KOPT-K1 (cell line): ENCODE measurements around the gene ASF1B.
"Not testable (repeated sequence)": the region's sequence is repeated elsewhere in the genome, so short reads cannot be mapped to it uniquely, and the experiment has no call there.

Experiments
- H3K27ac ChIP-seq: fragments of 200-600 bp; sonication (generic); 2 replicates; pipeline ENCODE4 v1.5.1; 2016; ENCODE audit warnings: antibody characterized with exemption, mild to moderate bottlenecking, low read depth, low read length; ENCODE audit not compliant: poor library complexity, severe bottlenecking
- H3K36me3 ChIP-seq: fragments of 200-600 bp; sonication (generic); 2 replicates; pipeline ENCODE4 v1.5.1; 2017; ENCODE audit warnings: antibody characterized with exemption, mild to moderate bottlenecking, low read length, moderate library complexity; ENCODE audit not compliant: insufficient read depth
- H3K9me3 ChIP-seq: fragments of 200-600 bp; sonication (generic); 2 replicates; pipeline ENCODE4 v1.5.1; 2017; ENCODE audit warnings: antibody characterized with exemption, low read length, mild to moderate bottlenecking; ENCODE audit not compliant: insufficient read depth, poor library complexity, severe bottlenecking

Gene ASF1B

GRCh38 chr19:14136509-14137281 lies at the start of gene ASF1B:
Gene ASF1B (minus strand): TSS chr19:14136589. CDS start chr19:14136456, 133 bp downstream.
- Histone ChIP-seq H3K27ac (peak within 1 kb of the TSS; percentile 85), H3K9me3 (no peaks in the 10 kb centered on the region), H3K36me3 (peaks cover 28% of the 10 kb centered on the region)

- H3K27ac ChIP-seq, H3K36me3 ChIP-seq, H3K9me3 ChIP-seq: not testable (repeated sequence)
These were observed 49.3 kb upstream of the ASF1B start for GRCh38 chr19:14185691-14186090.

GRCh38 chr19:14185158-14185557 lies 48.8 kb upstream of the ASF1B start:
- H3K9me3 ChIP-seq: no peaks in the 10 kb centered on the region
- H3K36me3 ChIP-seq: no peaks in the 10 kb centered on the region
- no peak overlapping the region for H3K27ac ChIP-seq

- Histone ChIP-seq H3K9me3 (no peaks in the 10 kb centered on the region), H3K27ac (no peak overlapping the region), H3K36me3 (no peaks in the 10 kb centered on the region)
These were observed 47.5 kb upstream of the ASF1B start for GRCh38 chr19:14183741-14184350.

GRCh38 chr19:14182476-14182875 lies 46.1 kb upstream of the ASF1B start:
- H3K9me3 ChIP-seq: no peaks in the 10 kb centered on the region
- H3K27ac ChIP-seq: no peak overlapping the region
- H3K36me3 ChIP-seq: no peaks in the 10 kb centered on the region

GRCh38 chr19:14181906-14182305 lies 45.5 kb upstream of the ASF1B start:
- H3K36me3 ChIP-seq: no peaks in the 10 kb centered on the region
- H3K27ac ChIP-seq: no peak overlapping the region
- no peaks in the 10 kb centered on the region for H3K9me3 ChIP-seq

GRCh38 chr19:14181199-14181598 lies 44.8 kb upstream of the ASF1B start:
- H3K36me3 ChIP-seq, H3K27ac ChIP-seq, H3K9me3 ChIP-seq: not testable (repeated sequence)

GRCh38 chr19:14177496-14178074 lies 41.2 kb upstream of the ASF1B start:
- Histone ChIP-seq H3K9me3 (no peaks in the 10 kb centered on the region), H3K36me3 (no peaks in the 10 kb centered on the region)

GRCh38 chr19:14175351-14175792 lies 39.0 kb upstream of the ASF1B start:
- Histone ChIP-seq H3K36me3 (no peaks in the 10 kb centered on the region), H3K9me3 (no peaks in the 10 kb centered on the region), H3K27ac (no peak overlapping the region)

More at GRCh38 chr19:14177496-14178074, 41.2 kb upstream of the ASF1B start:
- H3K27ac ChIP-seq: no peak overlapping the region

- H3K27ac ChIP-seq: no peak overlapping the region
- no peaks in the 10 kb centered on the region for H3K36me3 ChIP-seq
- no peaks in the 10 kb centered on the region for H3K9me3 ChIP-seq
These were observed 38.5 kb upstream of the ASF1B start for GRCh38 chr19:14174883-14175282.

- Histone ChIP-seq H3K9me3 (no peaks in the 10 kb centered on the region), H3K36me3 (no peaks in the 10 kb centered on the region), H3K27ac (no peak overlapping the region)
These were observed 32.6 kb upstream of the ASF1B start for GRCh38 chr19:14168993-14169392.

- Histone ChIP-seq H3K27ac (no peak overlapping the region), H3K36me3 (no peaks in the 10 kb centered on the region), H3K9me3 (no peaks in the 10 kb centered on the region)
These were observed 32.0 kb upstream of the ASF1B start for GRCh38 chr19:14168259-14168972.

- no peak overlapping the region for H3K27ac ChIP-seq
- H3K36me3 ChIP-seq: no peaks in the 10 kb centered on the region
These were observed 31.3 kb upstream of the ASF1B start for GRCh38 chr19:14167576-14168138.

GRCh38 chr19:14166999-14167575 lies 30.7 kb upstream of the ASF1B start:
- no peaks in the 10 kb centered on the region for H3K9me3 ChIP-seq
- no peaks in the 10 kb centered on the region for H3K36me3 ChIP-seq
- no peak overlapping the region for H3K27ac ChIP-seq

More at GRCh38 chr19:14167576-14168138, 31.3 kb upstream of the ASF1B start:
- no peaks in the 10 kb centered on the region for H3K9me3 ChIP-seq
